Left lung (tissue), 10 donors: ENCODE data around the gene P2RY12. TPM values are rescaled to one million over a fixed set of nuclear protein-coding genes. Genes with fewer than 3 reads are reported as not detected.

Source experiments
- ATAC-seq: fragments of 200-7000 bp; cut with Tn5 transposase; one replicate; pipeline ENCODE4 v1.9.1; 2020; ENCODE audit warnings: moderate library complexity
- DNase-seq, 4 donors: peaks; one replicate each; pipeline ENCODE4 v3.0.0-alpha.2; 2013 to 2020
- H3K27ac ChIP-seq, 2 donors: fragments of 200-600 bp; sonication (generic) in 1 of 2; one replicate each; pipeline versions ENCODE4 v1.5.0 to v1.8.0; 2020 to 2021
- H3K27me3 ChIP-seq, 2 donors: fragments of 200-600 bp; sonication (generic) in 1 of 2; one replicate each; pipeline versions ENCODE4 v1.5.0 to v1.8.0; 2020 to 2021
- H3K36me3 ChIP-seq, 2 donors: fragments of 200-600 bp; sonication (generic) in 1 of 2; one replicate each; pipeline versions ENCODE4 v1.5.0 to v1.8.0; 2020 to 2021
- H3K4me1 ChIP-seq, 2 donors: fragments of 200-600 bp; one replicate each; pipeline ENCODE4 v1.8.0; 2021
- H3K4me3 ChIP-seq, 2 donors: fragments of 200-600 bp; sonication (generic) in 1 of 2; one replicate each; pipeline versions ENCODE4 v1.5.0 to v1.8.0; 2020 to 2021; ENCODE audit warnings: mild to moderate bottlenecking in 1 of 2
- H3K9me3 ChIP-seq, 2 donors: fragments of 200-600 bp; sonication (generic) in 1 of 2; one replicate each; pipeline versions ENCODE4 v1.5.0 to v1.8.0; 2020 to 2021
- intact Hi-C, 2 donors: fragments of 100-400 bp; cut with DNase I; formaldehyde crosslinking; loops; one replicate each; pipeline versions ENCODE4 v1.11.2 to v1.14.2; 2022
- polyA plus RNA-seq, 6 donors: library from polyadenylated mRNA; unstranded; fragments of 120-200 nt; gene quantifications; one replicate each; pipeline ENCODE4 v1.2.1, GENCODE V29; 2013; ENCODE audit not compliant: insufficient read length in 6 of 6
- total RNA-seq, 2 donors: library from RNA; stranded (reverse); fragmentation: NEBNext Ultra II Directional; extraction: Animal tissue kit (Norgen Biotek cat#: 25700); gene quantifications; one replicate each; pipeline ENCODE4 v1.2.1, GENCODE V29; 2021
- TF ChIP-seq, protein P1 (sequence below), 2 donors: fragments of 200-600 bp; sonication (generic) in 1 of 2; IDR thresholded peaks; one replicate each; pipeline versions ENCODE4 v1.5.0 to v1.8.0; 2021; ENCODE audit warnings: antibody characterized with exemption in 2 of 2
- donor health status: DM: no; HTN: yes; CAD: no.
- donor health status: DM: no; HTN: no; CAD: no.

The P2RY12 gene
- total and polyA plus RNA-seq, 8 donors, result 0.58 to 4.0 (median 1.4) TPM

DNA sequence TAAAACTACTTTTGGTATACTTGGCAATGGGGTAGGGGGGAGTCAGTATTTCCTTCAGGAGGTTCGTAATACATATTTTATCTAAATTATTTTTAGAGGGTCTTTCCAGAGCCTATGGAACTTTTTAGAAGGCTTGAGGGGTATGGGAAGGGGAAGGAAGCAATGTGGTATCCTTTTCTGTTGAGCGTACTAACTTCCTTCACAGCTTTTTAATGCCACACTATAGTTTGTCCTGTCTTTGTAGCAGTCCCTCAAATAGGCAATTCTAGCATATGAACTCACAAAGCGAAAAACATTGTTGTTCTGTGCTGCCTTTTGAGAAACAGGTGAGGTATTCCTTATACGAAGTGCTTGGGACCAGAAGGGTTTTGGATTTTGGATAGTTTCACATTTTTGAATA is 32.9 kb downstream of the P2RY12 start:
- Histone ChIP-seq H3K27me3 (no peaks in the 10 kb centered on the region), H3K27ac (peak overlapping the region; percentile 35 to 81), H3K36me3 (no peaks in the 10 kb centered on the region), H3K4me3 (no peak overlapping the region), H3K9me3 (no peaks in the 10 kb centered on the region), H3K4me1 (peaks cover 0 to 53% of the 10 kb centered on the region in 2 donors)
- DNase-seq (no peak), ATAC-seq (no peak)
- intact Hi-C loops, result no loop called here
- TF ChIP-seq, protein P1, sequence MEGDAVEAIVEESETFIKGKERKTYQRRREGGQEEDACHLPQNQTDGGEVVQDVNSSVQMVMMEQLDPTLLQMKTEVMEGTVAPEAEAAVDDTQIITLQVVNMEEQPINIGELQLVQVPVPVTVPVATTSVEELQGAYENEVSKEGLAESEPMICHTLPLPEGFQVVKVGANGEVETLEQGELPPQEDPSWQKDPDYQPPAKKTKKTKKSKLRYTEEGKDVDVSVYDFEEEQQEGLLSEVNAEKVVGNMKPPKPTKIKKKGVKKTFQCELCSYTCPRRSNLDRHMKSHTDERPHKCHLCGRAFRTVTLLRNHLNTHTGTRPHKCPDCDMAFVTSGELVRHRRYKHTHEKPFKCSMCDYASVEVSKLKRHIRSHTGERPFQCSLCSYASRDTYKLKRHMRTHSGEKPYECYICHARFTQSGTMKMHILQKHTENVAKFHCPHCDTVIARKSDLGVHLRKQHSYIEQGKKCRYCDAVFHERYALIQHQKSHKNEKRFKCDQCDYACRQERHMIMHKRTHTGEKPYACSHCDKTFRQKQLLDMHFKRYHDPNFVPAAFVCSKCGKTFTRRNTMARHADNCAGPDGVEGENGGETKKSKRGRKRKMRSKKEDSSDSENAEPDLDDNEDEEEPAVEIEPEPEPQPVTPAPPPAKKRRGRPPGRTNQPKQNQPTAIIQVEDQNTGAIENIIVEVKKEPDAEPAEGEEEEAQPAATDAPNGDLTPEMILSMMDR (IDR thresholded peaks at IDR 0.05), result no peak

DNA sequence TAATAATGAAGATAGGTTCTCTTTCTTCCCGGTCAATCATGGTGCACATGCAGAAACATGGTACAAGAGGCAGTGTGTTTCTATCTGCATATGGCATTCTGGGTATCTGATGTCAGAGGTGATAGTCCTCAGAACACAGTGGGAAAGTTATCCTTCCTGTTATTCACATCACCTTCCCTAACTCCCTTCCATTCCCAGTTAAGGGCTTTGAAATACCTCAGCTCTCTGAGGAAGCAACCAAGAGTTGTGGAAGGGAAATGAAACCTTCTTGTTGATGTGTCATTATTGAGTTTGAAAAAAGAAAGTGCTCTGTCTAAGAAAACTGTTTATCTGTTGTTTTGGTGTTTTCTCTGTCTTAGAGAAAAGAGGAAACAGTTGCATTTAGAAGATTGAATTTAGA is 33.3 kb downstream of the P2RY12 start:
- intact Hi-C loops, result no loop called here
- Histone ChIP-seq H3K27ac (peak overlapping the region; percentile 35 to 81), H3K36me3 (no peaks in the 10 kb centered on the region), H3K27me3 (no peaks in the 10 kb centered on the region), H3K9me3 (no peaks in the 10 kb centered on the region), H3K4me1 (peaks cover 0 to 58% of the 10 kb centered on the region in 2 donors), H3K4me3 (no peak overlapping the region)
- TF ChIP-seq, protein P1 (IDR thresholded peaks at IDR 0.05), result no peak
- ATAC-seq (peak; percentile 39), DNase-seq (no peak)

DNA sequence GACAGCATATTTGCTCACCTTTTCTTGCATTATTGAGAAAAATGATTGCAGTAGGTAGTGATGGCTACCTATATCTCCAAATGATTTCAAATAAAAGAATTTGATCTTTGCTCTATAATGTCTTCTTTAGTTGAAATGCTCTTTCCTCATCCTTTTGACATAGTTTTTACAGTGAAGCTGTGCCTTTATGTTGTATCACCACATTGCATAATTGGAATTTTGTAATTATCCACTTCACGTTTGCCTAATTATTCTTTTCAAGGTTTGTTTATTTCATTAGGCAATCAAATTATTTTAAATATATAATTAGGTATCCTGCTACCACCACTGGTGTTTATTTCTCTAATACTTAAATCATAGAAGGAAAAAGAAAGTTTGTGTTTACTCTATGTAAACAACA is 33.9 kb downstream of the P2RY12 start:
- H3K4me3 ChIP-seq, result no peak overlapping the region
- DNase-seq, result no peak
- no peaks in the 10 kb centered on the region for H3K36me3 ChIP-seq
- TF ChIP-seq, protein P1 (IDR thresholded peaks at IDR 0.05), result no peak
- no peak for ATAC-seq
- peak overlapping the region in 1 of 2 donors; percentile 81 for H3K27ac ChIP-seq
- intact Hi-C loops, result no loop called here
- H3K27me3 ChIP-seq, result no peaks in the 10 kb centered on the region
- peaks cover under 1 to 62% of the 10 kb centered on the region in 2 donors for H3K4me1 ChIP-seq
- no peaks in the 10 kb centered on the region for H3K9me3 ChIP-seq

DNA sequence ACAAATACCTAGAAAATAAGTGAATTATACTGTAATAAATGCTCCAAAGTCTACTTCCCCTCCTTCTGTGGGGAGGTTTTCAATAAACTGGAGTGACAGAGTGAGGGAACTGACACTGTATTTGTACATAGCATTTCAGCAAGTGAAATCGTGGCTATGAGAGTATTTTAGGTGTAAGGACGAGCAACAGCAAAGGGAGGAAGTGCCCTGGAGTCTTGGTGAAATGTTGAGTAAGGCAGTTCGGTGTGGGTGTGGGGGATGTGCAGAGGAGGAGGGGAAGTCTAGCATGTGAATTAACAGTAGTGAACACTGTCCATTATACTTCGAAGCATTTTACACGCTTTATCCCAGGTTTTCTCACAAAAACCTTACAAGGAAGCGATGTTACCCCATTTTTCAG is 37.1 kb downstream of the P2RY12 start:
- intact Hi-C loops, result no loop called here
- H3K27me3 ChIP-seq, result no peaks in the 10 kb centered on the region
- H3K27ac ChIP-seq, result peak overlapping the region in 1 of 2 donors; percentile 83
- H3K4me3 ChIP-seq, result no peak overlapping the region
- no peaks in the 10 kb centered on the region for H3K9me3 ChIP-seq
- ATAC-seq, result peak; percentile 61
- TF ChIP-seq, protein P1 (IDR thresholded peaks at IDR 0.05), result no peak
- DNase-seq, result peak in 2 of 4 donors; percentile 19 to 60
- no peaks in the 10 kb centered on the region for H3K36me3 ChIP-seq
- H3K4me1 ChIP-seq, result peaks cover 3 to 57% of the 10 kb centered on the region in 2 donors

DNA sequence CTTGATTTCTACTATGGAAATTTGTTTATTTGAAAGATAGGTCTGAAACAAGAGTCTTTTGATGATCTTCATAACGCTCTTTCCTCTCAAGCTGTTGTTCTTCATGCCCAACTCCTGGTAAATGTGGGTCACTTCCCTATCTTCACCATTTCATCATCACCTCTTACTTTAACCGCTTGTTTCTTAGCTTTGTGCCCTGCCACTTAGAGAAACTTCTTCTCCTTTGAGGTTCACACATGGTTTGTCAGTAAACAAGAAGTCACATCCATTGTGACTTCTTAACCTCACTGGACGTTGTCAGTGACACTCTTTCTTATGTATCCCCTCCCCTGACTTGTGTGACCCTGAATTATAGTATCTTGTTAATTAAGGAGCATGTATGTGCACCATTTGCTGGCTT is 38.3 kb downstream of the P2RY12 start:
- Histone ChIP-seq H3K4me1 (peaks cover 3 to 48% of the 10 kb centered on the region in 2 donors), H3K27ac (peak overlapping the region; percentile 58 to 83), H3K9me3 (no peaks in the 10 kb centered on the region), H3K36me3 (no peaks in the 10 kb centered on the region), H3K27me3 (no peaks in the 10 kb centered on the region), H3K4me3 (no peak overlapping the region)
- intact Hi-C loops, result no loop called here
- ATAC-seq, result peak; percentile 45
- DNase-seq, result no peak
- TF ChIP-seq, protein P1 (IDR thresholded peaks at IDR 0.05), result no peak
